Fibroblast of mammary gland (primary cell): ENCODE data around the gene GALNS.
A peak's percentile ranks its signal among the peaks of the same experiment; 100 is the strongest.

Experiments
- DNase-seq: peaks from one replicate; pipeline ENCODE4 v3.0.0-alpha.2; 2010; ENCODE audit warnings: low read depth
- H3K4me3 ChIP-seq: 2 replicates; pipeline ENCODE4 v1.5.1; 2011; ENCODE audit warnings: low read depth, mild to moderate bottlenecking, low read length, moderate library complexity; ENCODE audit not compliant: control insufficient read depth
- CTCF ChIP-seq: conservative IDR thresholded peaks from 2 replicates; pipeline ENCODE4 v1.5.1; 2011; ENCODE audit warnings: low read depth, low read length, inconsistent platforms; ENCODE audit not compliant: control insufficient read depth, insufficient read depth

GALNS gene

GRCh38 chr16:88888057-88888456, 31.3 kb upstream of the GALNS start:
- no peak overlapping the region for H3K4me3 ChIP-seq
- DNase-seq = no peak
- TF ChIP-seq CTCF = no peak

GRCh38 chr16:88886845-88887521, 30.2 kb upstream of the GALNS start:
- no peak overlapping the region for H3K4me3 ChIP-seq
- peak; percentile 57 for DNase-seq
- no peak for TF ChIP-seq CTCF

GRCh38 chr16:88886420-88886844, 29.7 kb upstream of the GALNS start:
- H3K4me3 ChIP-seq = no peak overlapping the region
- DNase-seq = no peak
- no peak for TF ChIP-seq CTCF

GRCh38 chr16:88885693-88886280, 29.0 kb upstream of the GALNS start:
- no peak overlapping the region for H3K4me3 ChIP-seq
- no peak for TF ChIP-seq CTCF
- no peak for DNase-seq

GRCh38 chr16:88884569-88885271, 28.0 kb upstream of the GALNS start:
- no peak for DNase-seq
- no peak for TF ChIP-seq CTCF
- H3K4me3 ChIP-seq = no peak overlapping the region

- no peak for TF ChIP-seq CTCF
- no peak overlapping the region for H3K4me3 ChIP-seq
- no peak for DNase-seq
Observed at GRCh38 chr16:88883946-88884345, 27.2 kb upstream of the GALNS start.
